GM18873 (cell line): ENCODE results near the gene BSND.
"Not testable (repeated sequence)": the region's sequence is repeated elsewhere in the genome, so short reads cannot be mapped to it uniquely, and the experiment has no call there.

ENCODE experiments used
- ATAC-seq: cut with Tn5 transposase; IDR thresholded peaks from one replicate; pipeline ENCODE4 v1.9.1; 2021; ENCODE audit warnings: mild to moderate bottlenecking, moderate library complexity, moderate number of reproducible peaks; ENCODE audit not compliant: unreplicated experiment, low FRiP score

The BSND gene

GRCh38 chr1:55015123-55015522 is 16.4 kb downstream of the BSND start:
- ATAC-seq: no peak

- no peak for ATAC-seq
These were observed 17.2 kb downstream of the BSND start for GRCh38 chr1:55015731-55016620.

- ATAC-seq: no peak
These were observed 19.7 kb downstream of the BSND start for GRCh38 chr1:55018395-55018794.

- ATAC-seq: no peak
These were observed 23.3 kb downstream of the BSND start for GRCh38 chr1:55021942-55022546.

- not testable (repeated sequence) for ATAC-seq
These were observed 25.4 kb downstream of the BSND start for GRCh38 chr1:55024163-55024562.

GRCh38 chr1:55026682-55027081 is 27.9 kb downstream of the BSND start:
- not testable (repeated sequence) for ATAC-seq

- ATAC-seq: not testable (repeated sequence)
These were observed 32.4 kb downstream of the BSND start for GRCh38 chr1:55031098-55031497.

- ATAC-seq: no peak
These were observed 34.5 kb downstream of the BSND start for GRCh38 chr1:55033265-55033614.

- ATAC-seq: no peak
These were observed 35.9 kb downstream of the BSND start for GRCh38 chr1:55034476-55035133.

- ATAC-seq: no peak
These were observed 37.2 kb downstream of the BSND start for GRCh38 chr1:55035904-55036303.

GRCh38 chr1:55037733-55038551 is 39.2 kb downstream of the BSND start:
- ATAC-seq: no peak

GRCh38 chr1:55038552-55038838 is 39.8 kb downstream of the BSND start:
- ATAC-seq: no peak

- no peak for ATAC-seq
These were observed 40.2 kb downstream of the BSND start for GRCh38 chr1:55038974-55039341.

- no peak for ATAC-seq
These were observed 40.8 kb downstream of the BSND start, which contains the start of gene PCSK9 for GRCh38 chr1:55039342-55040082. Gene PCSK9, plus strand, starts transcription at chr1:55039548. Its CDS starts 290 bp downstream, at chr1:55039838.

GRCh38 chr1:55040083-55040932 is 41.6 kb downstream of the BSND start:
- no peak for ATAC-seq

- no peak for ATAC-seq
These were observed 42.3 kb downstream of the BSND start for GRCh38 chr1:55040933-55041494.

- ATAC-seq: no peak
These were observed 42.9 kb downstream of the BSND start for GRCh38 chr1:55041613-55042012.

GRCh38 chr1:55043011-55043410 is 44.3 kb downstream of the BSND start:
- ATAC-seq: no peak

- no peak for ATAC-seq
These were observed 45.0 kb downstream of the BSND start for GRCh38 chr1:55043726-55044125.
